Fibroblast of mammary gland (primary cell): ENCODE results near the gene METTL8.

ENCODE experiments used
- DNase-seq: peaks from one replicate; pipeline ENCODE4 v3.0.0-alpha.2; 2010; ENCODE audit warnings: low read depth
- H3K4me3 ChIP-seq: 2 replicates; pipeline ENCODE4 v1.5.1; 2011; ENCODE audit warnings: low read depth, mild to moderate bottlenecking, low read length, moderate library complexity; ENCODE audit not compliant: control insufficient read depth
- TF ChIP-seq, protein P1 (sequence below): conservative IDR thresholded peaks from 2 replicates; pipeline ENCODE4 v1.5.1; 2011; ENCODE audit warnings: low read depth, low read length, inconsistent platforms; ENCODE audit not compliant: control insufficient read depth, insufficient read depth

The METTL8 gene

DNA sequence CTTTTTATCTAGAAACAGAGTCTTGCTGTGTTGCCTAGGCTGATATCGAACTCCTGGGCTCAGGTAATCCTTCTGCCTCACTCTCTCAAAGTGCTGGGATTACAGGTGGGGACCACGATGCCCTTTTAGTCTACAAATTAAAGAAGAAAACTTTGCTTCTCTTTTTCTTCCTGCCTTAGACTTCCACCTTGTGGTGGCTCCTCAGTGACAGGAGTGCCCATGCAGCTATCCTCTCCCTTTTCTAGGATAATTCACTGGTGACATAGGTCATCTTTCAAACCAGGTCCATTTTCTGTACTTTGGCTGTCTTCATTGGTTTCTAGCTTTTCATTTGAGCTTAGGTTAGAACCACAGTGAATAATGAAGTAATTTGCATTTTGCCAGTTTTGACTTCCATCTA, 13.9 kb upstream of the METTL8 start:
- TF ChIP-seq, protein P1, sequence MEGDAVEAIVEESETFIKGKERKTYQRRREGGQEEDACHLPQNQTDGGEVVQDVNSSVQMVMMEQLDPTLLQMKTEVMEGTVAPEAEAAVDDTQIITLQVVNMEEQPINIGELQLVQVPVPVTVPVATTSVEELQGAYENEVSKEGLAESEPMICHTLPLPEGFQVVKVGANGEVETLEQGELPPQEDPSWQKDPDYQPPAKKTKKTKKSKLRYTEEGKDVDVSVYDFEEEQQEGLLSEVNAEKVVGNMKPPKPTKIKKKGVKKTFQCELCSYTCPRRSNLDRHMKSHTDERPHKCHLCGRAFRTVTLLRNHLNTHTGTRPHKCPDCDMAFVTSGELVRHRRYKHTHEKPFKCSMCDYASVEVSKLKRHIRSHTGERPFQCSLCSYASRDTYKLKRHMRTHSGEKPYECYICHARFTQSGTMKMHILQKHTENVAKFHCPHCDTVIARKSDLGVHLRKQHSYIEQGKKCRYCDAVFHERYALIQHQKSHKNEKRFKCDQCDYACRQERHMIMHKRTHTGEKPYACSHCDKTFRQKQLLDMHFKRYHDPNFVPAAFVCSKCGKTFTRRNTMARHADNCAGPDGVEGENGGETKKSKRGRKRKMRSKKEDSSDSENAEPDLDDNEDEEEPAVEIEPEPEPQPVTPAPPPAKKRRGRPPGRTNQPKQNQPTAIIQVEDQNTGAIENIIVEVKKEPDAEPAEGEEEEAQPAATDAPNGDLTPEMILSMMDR = no peak
- no peak overlapping the region for H3K4me3 ChIP-seq
- no peak for DNase-seq

DNA sequence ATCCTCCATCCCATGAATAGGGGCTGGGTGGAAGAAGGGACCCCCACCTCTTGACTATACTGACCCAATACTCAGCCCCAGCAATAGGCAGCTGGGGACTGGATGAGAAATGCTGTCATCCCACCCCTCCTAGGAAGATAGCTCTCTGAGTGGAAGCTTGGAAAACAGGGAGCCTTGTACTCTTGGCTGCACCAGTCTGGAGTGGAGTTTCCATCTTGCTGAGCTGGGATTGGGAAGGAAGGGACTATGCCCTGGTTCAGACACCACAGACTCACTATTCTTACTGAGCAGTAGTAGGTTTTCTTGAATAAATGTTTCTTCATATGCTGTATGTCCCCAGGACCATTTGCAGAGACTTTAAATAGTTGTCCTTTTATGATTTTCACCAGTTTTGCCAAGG, 7.7 kb upstream of the METTL8 start:
- TF ChIP-seq, protein P1 = no peak
- no peak overlapping the region for H3K4me3 ChIP-seq
- no peak for DNase-seq

DNA sequence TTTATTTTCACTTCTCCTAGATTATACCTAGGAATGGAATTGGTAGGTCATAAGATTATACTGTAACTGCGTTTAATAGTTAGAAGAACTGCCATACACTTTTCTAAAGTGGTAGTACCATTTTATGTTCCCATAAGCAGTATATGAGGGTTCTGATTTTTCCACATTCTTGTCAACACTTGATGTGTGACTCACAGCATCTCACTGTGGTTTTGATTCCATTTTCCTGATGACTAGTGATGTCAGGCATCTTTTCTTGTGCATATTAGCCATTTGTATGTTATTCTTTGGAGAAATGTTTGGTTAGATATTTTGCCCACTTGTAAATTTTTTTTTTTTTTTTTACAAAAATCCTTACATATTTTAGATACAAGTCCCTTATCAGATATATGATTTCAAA, 2.5 kb upstream of the METTL8 start:
- TF ChIP-seq, protein P1 = no peak
- peak; percentile 91 for DNase-seq
- H3K4me3 ChIP-seq = no peak overlapping the region

DNA sequence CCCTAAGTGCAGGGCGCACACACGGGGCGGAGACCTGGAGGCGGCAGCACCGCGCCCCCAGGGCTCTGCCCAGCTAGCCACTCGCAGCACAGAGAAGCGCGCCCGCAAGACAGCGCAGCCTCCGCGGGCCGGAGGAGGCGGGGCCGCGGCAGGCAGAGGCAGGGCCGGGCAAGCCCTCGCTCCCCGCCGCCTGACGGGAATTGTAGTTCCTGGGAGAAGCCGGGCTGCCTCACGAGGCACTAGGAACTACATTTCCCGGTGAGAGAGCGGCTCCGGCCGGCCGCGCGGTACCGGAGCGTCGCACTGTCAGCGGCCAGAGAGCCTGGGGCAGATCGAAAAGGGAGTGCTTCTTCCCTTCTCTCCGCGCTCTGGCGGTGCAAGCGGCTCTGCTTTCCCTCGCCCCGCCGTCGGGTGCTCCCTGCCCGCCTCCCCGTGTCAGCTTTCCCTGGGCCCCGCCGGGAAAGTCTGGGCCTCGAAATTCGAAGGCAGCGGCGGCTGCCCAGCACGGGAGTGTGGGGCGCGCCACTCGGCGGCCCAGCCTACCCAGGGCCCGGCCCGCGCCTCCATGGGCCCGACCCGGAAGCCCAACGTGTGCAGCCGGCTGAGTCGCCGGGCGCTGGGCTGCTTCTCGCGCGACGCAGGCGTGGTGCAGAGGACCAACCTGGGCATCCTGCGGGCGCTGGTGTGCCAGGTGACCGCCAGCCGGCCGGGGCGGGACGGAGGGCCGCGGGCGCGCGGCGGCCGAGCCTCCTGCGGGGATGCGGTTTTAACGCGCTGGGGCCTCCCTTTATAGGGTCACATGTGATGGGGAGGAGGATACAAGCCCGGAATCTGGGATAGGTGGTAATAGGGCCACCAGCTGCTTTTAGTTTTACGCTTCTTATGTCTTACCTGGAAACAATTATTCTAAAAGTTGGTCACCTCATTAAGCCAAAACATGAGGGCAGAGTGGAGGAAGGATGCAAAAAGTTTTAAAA, 511 bp upstream of the METTL8 start, which contains the start of gene DCAF17:
TSS of gene DCAF17 (plus strand) at position 214 of the 977 bp plus-strand sequence. CDS start at position 566, 352 bp downstream.
- DNase-seq = peak; percentile 91
- H3K4me3 ChIP-seq = peak within 1 kb of the TSS; percentile 92
- TF ChIP-seq, protein P1 = no peak

DNA sequence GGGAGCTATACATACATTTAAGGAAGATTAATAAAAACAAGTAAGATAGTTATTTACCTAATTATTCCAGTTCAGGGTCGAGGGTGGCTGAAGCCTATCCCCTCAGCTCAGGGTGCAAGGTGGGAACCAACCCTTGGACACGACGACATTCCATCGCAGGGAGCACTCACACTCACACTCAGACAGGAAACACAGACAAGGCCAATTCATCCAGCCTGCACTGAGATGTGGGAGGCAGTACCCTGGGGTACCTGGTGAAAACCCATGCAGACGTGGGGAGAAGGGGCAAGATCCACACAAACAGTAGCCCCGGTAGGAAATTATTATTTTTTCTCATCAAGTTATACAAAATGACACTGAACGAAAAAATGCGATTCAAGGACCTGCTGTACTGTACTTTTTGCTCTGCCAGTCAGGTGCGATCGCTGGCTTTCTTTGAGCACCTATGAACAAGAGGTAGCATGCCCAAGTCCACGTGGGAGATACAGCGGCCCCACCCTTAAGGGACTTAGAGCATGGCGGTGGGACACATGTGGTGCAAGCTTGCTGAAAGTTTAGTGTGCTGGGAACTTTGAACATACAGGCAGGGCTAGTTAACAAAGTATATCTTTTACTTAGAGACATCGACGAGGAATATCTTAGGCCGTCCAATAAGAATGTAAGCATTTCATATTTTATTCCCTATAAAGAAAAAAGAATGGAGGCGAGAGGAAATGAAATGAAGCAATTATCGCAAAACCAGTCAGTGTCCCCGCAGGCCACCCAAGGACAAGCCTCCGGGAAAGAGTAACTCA, 624 bp downstream of the METTL8 start:
- peak; percentile 50 for DNase-seq
- peak overlapping the region; percentile 92 for H3K4me3 ChIP-seq
- TF ChIP-seq, protein P1 = no peak

DNA sequence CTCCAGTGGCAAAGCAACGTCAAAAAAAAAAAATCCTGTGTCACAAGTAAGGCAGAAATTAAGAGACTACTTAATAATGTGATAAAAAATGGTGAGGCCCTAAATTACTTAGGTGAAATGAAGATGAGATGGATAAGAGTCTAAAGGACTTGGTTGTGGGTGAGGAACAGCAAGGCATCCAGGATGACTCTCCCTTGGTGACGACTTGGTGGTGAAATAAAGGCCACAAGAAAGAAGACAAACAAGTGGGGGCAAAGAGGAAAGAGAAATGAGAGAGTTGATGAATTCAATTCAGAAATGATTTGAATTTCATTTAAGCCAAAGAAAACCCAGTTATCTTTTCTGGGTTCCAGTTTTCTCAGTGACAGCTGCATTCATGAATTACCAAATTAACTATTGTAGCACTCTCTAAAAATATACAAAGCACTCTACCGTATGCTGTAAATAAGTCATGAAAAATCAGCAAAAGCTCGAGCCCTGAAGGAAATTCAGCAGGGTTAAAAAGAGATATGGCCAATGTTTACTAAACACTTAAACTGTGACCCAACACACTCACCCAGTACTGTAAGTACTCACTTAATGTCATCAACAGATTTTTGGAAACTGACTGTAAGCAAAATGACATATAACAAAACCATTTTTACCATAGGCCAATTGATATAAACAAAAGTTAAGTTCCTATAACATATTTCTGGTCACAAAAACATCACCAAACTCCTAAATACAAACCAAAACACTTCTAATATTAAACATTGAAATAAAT, 1.4 kb downstream of the METTL8 start:
- TF ChIP-seq, protein P1 = no peak
- DNase-seq = no peak
- peak overlapping the region; percentile 92 for H3K4me3 ChIP-seq
